GM23338 (cell line): ENCODE measurements around the gene GABARAPL1. TPM values are rescaled to one million over a fixed set of nuclear protein-coding genes. Genes with fewer than 3 reads are reported as not detected.

ENCODE experiments used
- ATAC-seq: fragments of 200-7000 bp; cut with Tn5 transposase; 3 replicates; pipeline ENCODE4 v1.9.1; 2020
- DNase-seq: peaks from one replicate; pipeline ENCODE4 v3.0.0-alpha.2; 2015; ENCODE audit warnings: low spot score
- H2AFZ ChIP-seq: fragments of 200-600 bp; sonication (generic); 2 replicates; pipeline ENCODE4 v1.8.0; 2016; ENCODE audit warnings: antibody characterized with exemption, mild to moderate bottlenecking, moderate library complexity
- H3F3A ChIP-seq: fragments of 200-600 bp; sonication (generic); replicated peaks from 2 replicates; pipeline ENCODE4 v1.8.0; 2017; ENCODE audit warnings: antibody characterized with exemption, mixed run types, low read depth
- H3K27ac ChIP-seq: fragments of 200-600 bp; sonication (generic); 2 replicates; pipeline ENCODE4 v1.6.1; 2016; ENCODE audit warnings: low read depth
- H3K27me3 ChIP-seq: fragments of 200-600 bp; sonication (generic); 2 replicates; pipeline ENCODE4 v1.8.0; 2016; ENCODE audit warnings: mild to moderate bottlenecking, mixed run types, moderate library complexity; ENCODE audit not compliant: insufficient read depth
- H3K36me3 ChIP-seq: fragments of 200-600 bp; sonication (generic); 2 replicates; pipeline ENCODE4 v1.8.0; 2016; ENCODE audit warnings: mild to moderate bottlenecking; ENCODE audit not compliant: insufficient read depth
- H3K4me1 ChIP-seq: fragments of 200-600 bp; sonication (generic); 2 replicates; pipeline ENCODE4 v1.8.0; 2016; ENCODE audit warnings: mild to moderate bottlenecking, moderate library complexity; ENCODE audit not compliant: insufficient read depth
- H3K4me2 ChIP-seq: fragments of 200-600 bp; sonication (generic); 2 replicates; pipeline ENCODE4 v1.7.1; 2017; ENCODE audit warnings: mixed run types
- H3K4me3 ChIP-seq: fragments of 200-600 bp; sonication (generic); 2 replicates; pipeline ENCODE4 v1.6.1; 2016; ENCODE audit warnings: mixed run types
- H3K79me2 ChIP-seq: fragments of 200-600 bp; sonication (generic); replicated peaks from 2 replicates; pipeline ENCODE4 v1.8.0; 2017; ENCODE audit warnings: mild to moderate bottlenecking; ENCODE audit not compliant: insufficient read depth
- H3K9me2 ChIP-seq: fragments of 200-600 bp; sonication (generic); 2 replicates; pipeline ENCODE4 v1.8.0; 2017; ENCODE audit not compliant: insufficient read depth
- H4K20me1 ChIP-seq: fragments of 200-600 bp; sonication (generic); replicated peaks from 2 replicates; pipeline ENCODE4 v1.8.0; 2017; ENCODE audit warnings: mild to moderate bottlenecking; ENCODE audit not compliant: insufficient read depth
- H3K27ac Mint-ChIP-seq: 2 replicates; pipeline ENCODE4 v1.8.0; 2020; ENCODE audit warnings: inconsistent platforms, mild to moderate bottlenecking, moderate library complexity, mixed read lengths
- H3K27me3 Mint-ChIP-seq: 3 replicates; pipeline ENCODE4 v1.8.0; 2022; ENCODE audit warnings: low read depth, mild to moderate bottlenecking, moderate library complexity, mixed read lengths, inconsistent platforms; ENCODE audit not compliant: insufficient read depth, poor library complexity
- H3K36me3 Mint-ChIP-seq: 3 replicates; pipeline ENCODE4 v1.8.0; 2021; ENCODE audit warnings: low read depth, mild to moderate bottlenecking, inconsistent platforms, moderate library complexity, mixed read lengths
- H3K4me1 Mint-ChIP-seq: 3 replicates; pipeline ENCODE4 v1.8.0; 2020; ENCODE audit warnings: mild to moderate bottlenecking, inconsistent platforms, mixed read lengths
- H3K4me3 Mint-ChIP-seq: 3 replicates; pipeline ENCODE4 v1.8.0; 2021; ENCODE audit warnings: moderate library complexity, mild to moderate bottlenecking, inconsistent platforms, mixed read lengths
- H3K9me3 Mint-ChIP-seq: 3 replicates; pipeline ENCODE4 v1.8.0; 2020; ENCODE audit warnings: moderate library complexity, mild to moderate bottlenecking, inconsistent platforms, mixed read lengths
- CREB1 ChIP-seq: fragments of 250-450 bp; sonication (Bioruptor Pico); IDR thresholded peaks from 2 replicates; pipeline ENCODE4 v1.5.0; 2020; ENCODE audit warnings: low read depth, mild to moderate bottlenecking, moderate library complexity
- EZH2 ChIP-seq: fragments of 200-600 bp; sonication (generic); IDR thresholded peaks from one replicate; pipeline ENCODE4 v1.8.0; 2017; ENCODE audit warnings: antibody characterized with exemption, mild to moderate bottlenecking, low read depth; ENCODE audit not compliant: unreplicated experiment
- EZH2phosphoT487 ChIP-seq: fragments of 200-600 bp; sonication (generic); IDR thresholded peaks from one replicate; pipeline ENCODE4 v1.8.1; 2018; ENCODE audit warnings: antibody characterized with exemption; ENCODE audit not compliant: unreplicated experiment
- NANOG ChIP-seq: IDR thresholded peaks from 2 replicates; pipeline ENCODE4 v1.6.1; 2016; ENCODE audit warnings: antibody characterized with exemption, borderline replicate concordance
- POLR2AphosphoS5 ChIP-seq: IDR thresholded peaks from 2 replicates; pipeline ENCODE4 v1.6.1; 2016; ENCODE audit warnings: antibody characterized with exemption, low read depth
- ZNF114 ChIP-seq: fragments of 250-450 bp; sonication (Bioruptor Pico); IDR thresholded peaks from 2 replicates; pipeline ENCODE4 v1.5.0; 2020; ENCODE audit warnings: mild to moderate bottlenecking, moderate library complexity
- ZNF331 ChIP-seq: fragments of 250-450 bp; sonication (Bioruptor Pico); IDR thresholded peaks from 2 replicates; pipeline ENCODE4 v1.5.0; 2020; ENCODE audit warnings: low read depth, mild to moderate bottlenecking, moderate library complexity
- ZNF462 ChIP-seq: fragments of 250-450 bp; sonication (Bioruptor Pico); IDR thresholded peaks from 2 replicates; pipeline ENCODE4 v1.5.0; 2020; ENCODE audit warnings: mild to moderate bottlenecking, moderate library complexity
- polyA plus RNA-seq: library from polyadenylated mRNA; unstranded; fragments of >200 nt; fragmentation: Nextera tagmentation; extraction: Ambion mirVana; gene quantifications from 2 replicates; pipeline ENCODE4 v1.2.1, GENCODE V29; 2016
- total RNA-seq: library from RNA; depleted of rRNA; stranded (reverse); fragments of >200 nt; shearing (Covaris generic); gene quantifications from 2 replicates; pipeline ENCODE4 v1.2.3, GENCODE V29; 2014
- TF ChIP-seq, protein P1 (sequence below): IDR thresholded peaks from one replicate; pipeline ENCODE4 v1.6.1; 2018; ENCODE audit warnings: antibody characterized with exemption; ENCODE audit not compliant: unreplicated experiment

The GABARAPL1 gene
- total and polyA plus RNA-seq, 2 experiments from 2014 or later = 35.7 to 77.8 TPM

DNA sequence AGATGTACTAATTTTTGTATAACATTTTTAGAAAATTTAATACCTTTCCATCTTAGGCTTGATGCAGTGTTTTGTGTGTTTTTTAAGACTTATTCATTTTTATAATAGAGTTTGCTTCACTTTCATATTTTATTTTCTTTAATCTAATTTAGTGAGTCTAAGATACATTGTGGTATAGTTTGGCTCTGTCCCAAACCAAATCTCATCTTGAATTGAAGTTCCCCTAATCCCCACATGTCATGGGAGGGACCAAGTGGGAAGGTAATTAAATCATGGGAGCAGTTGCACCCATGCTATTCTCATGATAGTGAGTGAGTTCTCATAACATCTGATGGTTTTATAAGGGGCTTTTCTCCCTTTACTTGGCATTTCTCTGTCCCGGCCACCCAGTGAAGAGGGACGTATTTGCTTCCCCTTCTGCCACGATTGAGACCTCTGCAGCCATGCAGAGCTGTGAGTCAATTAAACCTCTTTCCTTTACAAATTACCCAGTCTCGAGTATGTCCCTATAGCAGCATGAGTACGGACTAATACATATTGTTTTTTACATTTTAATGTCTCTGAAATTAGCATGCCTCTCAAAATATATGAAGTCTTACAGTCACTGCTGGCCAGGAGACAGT lies 34.9 kb downstream of the GABARAPL1 start:
- no peak overlapping the region for H3K27ac Mint-ChIP-seq

More for the DNA sequence above, 34.9 kb downstream of the GABARAPL1 start:
- Mint-ChIP-seq H3K27me3 (no peaks in the 10 kb centered on the region), H3K4me1 (peaks cover 6% of the 10 kb centered on the region; the same call in 2 of the 3 replicates), H3K36me3 (no peaks in the 10 kb centered on the region), H3K4me3 (no peak overlapping the region), H3K9me3 (no peaks in the 10 kb centered on the region)
- H3K27me3 ChIP-seq = no peaks in the 10 kb centered on the region
- no peak overlapping the region for H2AFZ ChIP-seq
- DNase-seq (no peak), ATAC-seq (no peak)
- H3F3A ChIP-seq = no peaks in the 10 kb centered on the region
- H3K4me2 ChIP-seq = no peak overlapping the region
- H3K4me3 ChIP-seq = no peak overlapping the region
- no peaks in the 10 kb centered on the region for H3K79me2 ChIP-seq
- no peak for TF ChIP-seq CREB1 (CRISPR knock-in tag)
- no peak for TF ChIP-seq EZH2
- no peak for TF ChIP-seq EZH2phosphoT487
- no peak for TF ChIP-seq ZNF462
- no peak for TF ChIP-seq POLR2AphosphoS5
- no peak for TF ChIP-seq ZNF331
- TF ChIP-seq, protein P1, sequence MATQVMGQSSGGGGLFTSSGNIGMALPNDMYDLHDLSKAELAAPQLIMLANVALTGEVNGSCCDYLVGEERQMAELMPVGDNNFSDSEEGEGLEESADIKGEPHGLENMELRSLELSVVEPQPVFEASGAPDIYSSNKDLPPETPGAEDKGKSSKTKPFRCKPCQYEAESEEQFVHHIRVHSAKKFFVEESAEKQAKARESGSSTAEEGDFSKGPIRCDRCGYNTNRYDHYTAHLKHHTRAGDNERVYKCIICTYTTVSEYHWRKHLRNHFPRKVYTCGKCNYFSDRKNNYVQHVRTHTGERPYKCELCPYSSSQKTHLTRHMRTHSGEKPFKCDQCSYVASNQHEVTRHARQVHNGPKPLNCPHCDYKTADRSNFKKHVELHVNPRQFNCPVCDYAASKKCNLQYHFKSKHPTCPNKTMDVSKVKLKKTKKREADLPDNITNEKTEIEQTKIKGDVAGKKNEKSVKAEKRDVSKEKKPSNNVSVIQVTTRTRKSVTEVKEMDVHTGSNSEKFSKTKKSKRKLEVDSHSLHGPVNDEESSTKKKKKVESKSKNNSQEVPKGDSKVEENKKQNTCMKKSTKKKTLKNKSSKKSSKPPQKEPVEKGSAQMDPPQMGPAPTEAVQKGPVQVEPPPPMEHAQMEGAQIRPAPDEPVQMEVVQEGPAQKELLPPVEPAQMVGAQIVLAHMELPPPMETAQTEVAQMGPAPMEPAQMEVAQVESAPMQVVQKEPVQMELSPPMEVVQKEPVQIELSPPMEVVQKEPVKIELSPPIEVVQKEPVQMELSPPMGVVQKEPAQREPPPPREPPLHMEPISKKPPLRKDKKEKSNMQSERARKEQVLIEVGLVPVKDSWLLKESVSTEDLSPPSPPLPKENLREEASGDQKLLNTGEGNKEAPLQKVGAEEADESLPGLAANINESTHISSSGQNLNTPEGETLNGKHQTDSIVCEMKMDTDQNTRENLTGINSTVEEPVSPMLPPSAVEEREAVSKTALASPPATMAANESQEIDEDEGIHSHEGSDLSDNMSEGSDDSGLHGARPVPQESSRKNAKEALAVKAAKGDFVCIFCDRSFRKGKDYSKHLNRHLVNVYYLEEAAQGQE = no peak
- TF ChIP-seq ZNF114 (CRISPR knock-in tag) = no peak
- TF ChIP-seq NANOG = no peak
- H3K36me3 ChIP-seq = no peaks in the 10 kb centered on the region
- H4K20me1 ChIP-seq = no peaks in the 10 kb centered on the region
- H3K4me1 ChIP-seq = peaks cover 2% of the 10 kb centered on the region; the same call in 1 of the 2 replicates
- no peak overlapping the region for H3K27ac ChIP-seq
- H3K9me2 ChIP-seq = peaks cover 3% of the 10 kb centered on the region; the same call in 1 of the 2 replicates
